K562 (cell line): ENCODE data around the gene STX1A. TPM values are rescaled to one million over a fixed set of nuclear protein-coding genes. Genes with fewer than 3 reads are reported as not detected.

Experiments
- ATAC-seq: fragments of 200-7000 bp; cut with Tn5 transposase; 3 replicates; pipeline ENCODE4 v1.9.1; 2020; ENCODE audit warnings: moderate library complexity
- BruUV-seq: library from RNA; stranded (reverse); fragments of 400-500 nt; replicated peaks from 2 replicates; lab custom pipeline; 2021; lab: Mats Ljungman, UMichigan
- CTCF ChIA-PET: fragments of 300-600 bp; formaldehyde crosslinking; extraction: SDS; loops from one replicate; lab custom pipeline; 2021; ENCODE audit warnings: low intra/inter-chr PET ratio; lab: Yijun Ruan, JAX
- POLR2A ChIA-PET: fragments of 300-600, 350-650 bp; sonication (Branson Sonifier 250); formaldehyde crosslinking; extraction: SDS; loops from one replicate; lab custom pipeline; 2021; ENCODE audit warnings: antibody characterized with exemption, inconsistent platforms; lab: Yijun Ruan, JAX
- DNase-seq, 4 experiments: peaks; one replicate each; pipeline versions ENCODE4 v3.0.0 to v3.0.0-alpha.2; 2011 to 2018; ENCODE audit warnings: low spot score in 3 of 4, mixed read lengths in 3 of 4; ENCODE audit errors: extremely low read depth in 1 of 4
- FAIRE-seq: peaks from 2 replicates; lab custom pipeline; 2011; peaks lifted over from hg19 to GRCh38; lab: Jason Lieb, UNC
- H2AFZ ChIP-seq: 2 replicates; pipeline ENCODE4 v1.6.0; 2011; ENCODE audit warnings: low read depth, low read length, control low read depth, inconsistent platforms
- H3K27ac ChIP-seq: fragments of 200-600 bp; 3 replicates; pipeline ENCODE4 v1.8.0; 2011; ENCODE audit warnings: low read depth, mild to moderate bottlenecking, control low read depth, inconsistent platforms, low read length, moderate library complexity, mixed read lengths; ENCODE audit errors: extremely low read depth
- H3K27me3 ChIP-seq, 2 experiments: fragments of 300-600 bp in 1 of 2; 2 replicates in 1 of 2; 3 replicates in 1 of 2; pipeline versions ENCODE4 v1.6.0 to v1.8.0; 2011; ENCODE audit warnings: inconsistent platforms in 2 of 2, low read length in 2 of 2, mild to moderate bottlenecking in 1 of 2, mixed read lengths in 1 of 2, moderate library complexity in 1 of 2; ENCODE audit not compliant: control insufficient read depth in 2 of 2, insufficient read depth in 2 of 2
- H3K36me3 ChIP-seq: fragments of 300-600 bp; 3 replicates; pipeline ENCODE4 v1.8.0; 2011; ENCODE audit warnings: mild to moderate bottlenecking, low read length, inconsistent platforms; ENCODE audit not compliant: control insufficient read depth, insufficient read depth
- H3K4me1 ChIP-seq, 2 experiments: fragments of 200-600 bp in 1 of 2; replicated peaks in 1 of 2; 2 replicates in 1 of 2; 3 replicates in 1 of 2; pipeline versions ENCODE4 v1.5.1 to v1.8.0; 2011; ENCODE audit warnings: inconsistent platforms in 2 of 2, low read length in 2 of 2, mild to moderate bottlenecking in 1 of 2, mixed read lengths in 1 of 2, moderate library complexity in 1 of 2; ENCODE audit not compliant: control insufficient read depth in 2 of 2, insufficient read depth in 2 of 2
- H3K4me2 ChIP-seq: 2 replicates; pipeline ENCODE4 v1.6.1; 2011; ENCODE audit warnings: low read length, control low read depth, inconsistent platforms, mixed read lengths; ENCODE audit not compliant: insufficient read depth
- H3K4me3 ChIP-seq: fragments of 200-600 bp; sonication (generic), shearing (Covaris generic); 2 replicates; pipeline ENCODE4 v1.5.1; 2016; ENCODE audit warnings: control low read depth, inconsistent platforms
- H3K79me2 ChIP-seq: fragments of 200-600 bp; 3 replicates; pipeline ENCODE4 v1.8.0; 2011; ENCODE audit warnings: low read length, inconsistent platforms; ENCODE audit not compliant: control insufficient read depth, insufficient read depth
- H3K9ac ChIP-seq, 2 experiments: 2 replicates each; pipeline versions ENCODE4 v1.6.0 to v1.6.1; 2011; ENCODE audit warnings: low read depth in 2 of 2, low read length in 2 of 2, control low read depth in 1 of 2, inconsistent platforms in 1 of 2, mild to moderate bottlenecking in 1 of 2, mixed read lengths in 1 of 2; ENCODE audit not compliant: insufficient read depth in 1 of 2
- H3K9me1 ChIP-seq: one replicate; pipeline ENCODE4 v1.6.0; 2011; ENCODE audit warnings: inconsistent platforms, mild to moderate bottlenecking, low read length, moderate library complexity; ENCODE audit not compliant: control insufficient read depth, insufficient read depth
- H3K9me3 ChIP-seq: replicated peaks from 2 replicates; pipeline ENCODE4 v1.5.1; 2011; ENCODE audit warnings: low read depth, low read length, inconsistent platforms; ENCODE audit not compliant: control insufficient read depth, insufficient read depth
- H4K20me1 ChIP-seq: replicated peaks from 2 replicates; pipeline ENCODE4 v1.6.1; 2011; ENCODE audit warnings: low read length, inconsistent platforms, mixed read lengths; ENCODE audit not compliant: control insufficient read depth, insufficient read depth
- BRCA1 ChIP-seq, 2 experiments: fragments of 450-650 bp in 1 of 2; sonication (generic) in 1 of 2; formaldehyde crosslinking in 1 of 2; IDR thresholded peaks; 2 replicates each; pipeline versions ENCODE4 v1.5.0 to v1.6.1; 2017 to 2020; ENCODE audit warnings: mild to moderate bottlenecking in 1 of 2, missing genetic modification reagents in 1 of 2
- ETV5 ChIP-seq: sonication (generic); formaldehyde crosslinking; IDR thresholded peaks from 2 replicates; pipeline ENCODE4 v1.4.0; 2020; ENCODE audit warnings: low read depth, mild to moderate bottlenecking, missing genetic modification reagents
- EZH2 ChIP-seq: IDR thresholded peaks from 2 replicates; pipeline ENCODE4 v1.6.1; 2012; ENCODE audit warnings: low read depth, mild to moderate bottlenecking, inconsistent platforms, low read length, borderline replicate concordance
- HMGXB4 ChIP-seq: sonication (generic); formaldehyde crosslinking; IDR thresholded peaks from 2 replicates; pipeline ENCODE4 v1.8.1; 2023; ENCODE audit warnings: mild to moderate bottlenecking, missing genetic modification reagents
- L3MBTL2 ChIP-seq: fragments of 450-650 bp; IDR thresholded peaks from 2 replicates; pipeline ENCODE4 v1.6.1; 2016; ENCODE audit warnings: mild to moderate bottlenecking, moderate library complexity
- MBD1 ChIP-seq: fragments of 250-450 bp; sonication (Bioruptor Pico); IDR thresholded peaks from 2 replicates; pipeline ENCODE4 v1.8.0; 2022; ENCODE audit warnings: inconsistent platforms
- NFIC ChIP-seq: fragments of 450-650 bp; IDR thresholded peaks from 2 replicates; pipeline ENCODE4 v1.6.1; 2017; ENCODE audit warnings: mild to moderate bottlenecking, inconsistent platforms
- TSHZ1 ChIP-seq: fragments of 250-450 bp; sonication (Bioruptor Pico); IDR thresholded peaks from 2 replicates; pipeline ENCODE4 v1.4.0; 2020; ENCODE audit warnings: mild to moderate bottlenecking, moderate library complexity
- VEZF1 ChIP-seq: fragments of 200-800 bp; sonication (Bioruptor generic); IDR thresholded peaks from 2 replicates; pipeline ENCODE4 v1.6.1; 2017; ENCODE audit warnings: missing genetic modification characterization, missing compliant biosample characterization
- ZBED1 ChIP-seq: IDR thresholded peaks from 2 replicates; pipeline ENCODE4 v1.6.1; 2014
- ZNF785 ChIP-seq: fragments of 250-450 bp; sonication (Bioruptor Pico); IDR thresholded peaks from 2 replicates; pipeline ENCODE4 v1.4.0; 2020; ENCODE audit warnings: mild to moderate bottlenecking
- WGBS: fragments of 100-300 bp; shearing (Covaris generic); methylation state at CpG from one replicate; pipeline ENCODE4 v1.1.6; 2016; ENCODE audit warnings: low coverage, mixed read lengths; ENCODE audit not compliant: insufficient coverage; ENCODE audit errors: missing lambda C conversion rate; 5-methylcytosine and 5-hydroxymethylcytosine counted together
- in situ Hi-C: fragments of 300-500 bp; cut with MboI; formaldehyde crosslinking; loops from 4 replicates; pipeline ENCODE4 v1.15.0; 2018; ENCODE audit warnings: inconsistent platforms, mixed read lengths
- intact Hi-C: fragments of 100-400 bp; cut with micrococcal nuclease; formaldehyde crosslinking; loops from 2 replicates; pipeline ENCODE4 v1.14.2; 2022
- polyA plus RNA-seq, 8 experiments: library from polyadenylated mRNA; depleted of rRNA in 4 of 8; stranded (reverse) in 5 of 8; unstranded in 3 of 8; fragments of >200 nt; fragmentation: Nextera tagmentation in 2 of 8; fragmentation: Illumina TruSeq in 1 of 8; extraction: Ambion mirVana in 2 of 8; extraction: Trizol in 1 of 8; gene quantifications; 2 replicates each; pipeline versions ENCODE4 v1.2.1 to v1.2.3, GENCODE V29; 2011 to 2014; ENCODE audit warnings: inconsistent platforms in 1 of 8, missing spikeins in 1 of 8
- total RNA-seq, 7 experiments: library from RNA; depleted of rRNA in 6 of 7; stranded (reverse); fragments of >200 nt in 6 of 7; fragmentation: Illumina TruSeq in 2 of 7; extraction: Trizol in 2 of 7; gene quantifications; 2 replicates each; pipeline versions ENCODE4 v1.2.1 to v1.2.3, GENCODE V29; 2011 to 2021; ENCODE audit warnings: low replicate concordance in 1 of 7

The STX1A gene
- total and polyA plus RNA-seq, 9 of the 15 experiments (the other 6 are each of a cell fraction or from before 2014, with no cell fraction given), result 0.04 to 15.1 (median 6.3) TPM

GRCh38 chr7:73703757-73704639 is 15.5 kb downstream of the STX1A start:
- peak; percentile 87 for FAIRE-seq
- H4K20me1 ChIP-seq, result peaks cover 30% of the 10 kb centered on the region
- H3K4me3 ChIP-seq, result no peak overlapping the region
- in situ Hi-C loops, result no loop called here
- H3K4me2 ChIP-seq, result peak overlapping the region; percentile 49
- peaks cover 20 to 78% of the 10 kb centered on the region in 2 experiments; a peak in 4 of 5 replicates for H3K4me1 ChIP-seq
- H3K9me3 ChIP-seq, result no peaks in the 10 kb centered on the region
- peak overlapping the region; percentile 72; the same call in 1 of the 2 replicates for H2AFZ ChIP-seq
- H3K36me3 ChIP-seq, result peaks cover 30% of the 10 kb centered on the region; the same call in 2 of the 3 replicates
- 28% methylated on average over 35 of the region's 45 CpGs for WGBS
- intact Hi-C loops, result no loop called here
- H3K27me3 ChIP-seq, result no peaks in the 10 kb centered on the region; a peak in 1 of 5 replicates
- peak; percentile 92 for ATAC-seq
- ChIA-PET POLR2A (interaction anchor here (0.6 to 3.3 kb wide), 5 partner anchors 12 to 99 kb away, joined by 3 to 16 read pairs (median 6); partner anchors contain the start of gene STX1A), CTCF (no interaction called here)
- no TSS peak for BruUV-seq
- H3K27ac ChIP-seq, result peak overlapping the region; percentile 54; the same call in 1 of the 3 replicates
- no peaks in the 10 kb centered on the region for H3K79me2 ChIP-seq
- no peaks in the 10 kb centered on the region for H3K9me1 ChIP-seq
- peak overlapping the region in 1 of 2 experiments; percentile 80; a peak in 2 of 4 replicates for H3K9ac ChIP-seq
- peak; percentile 86 to 95 (median 94) for DNase-seq
- peak; percentile 68 for TF ChIP-seq L3MBTL2
- TF ChIP-seq EZH2, result no peak
- peak; percentile 49; the same call in 1 of the 2 replicates for TF ChIP-seq VEZF1 (CRISPR knock-in tag)
- TF ChIP-seq ZNF785 (CRISPR knock-in tag), result no peak
- no peak for TF ChIP-seq BRCA1 (IDR thresholded peaks at IDR 0.05)
- no peak for TF ChIP-seq BRCA1 (CRISPR knock-in tag; IDR thresholded peaks at IDR 0.05)
- no peak for TF ChIP-seq ZBED1
- peak; percentile 49 for TF ChIP-seq NFIC
- peak; percentile 85; the same call in 1 of the 2 replicates for TF ChIP-seq MBD1 (CRISPR knock-in tag)
- TF ChIP-seq TSHZ1 (CRISPR knock-in tag), result no peak
- TF ChIP-seq HMGXB4 (CRISPR knock-in tag), result 0 out of 2 replicates have a peak, but pooled peaks have one; percentile 18
- no peak for TF ChIP-seq ETV5 (CRISPR knock-in tag)
